Umbilical cord (tissue), 2 donors: ENCODE results near the gene NDUFS7. TPM values are rescaled to one million over a fixed set of nuclear protein-coding genes. Genes with fewer than 3 reads are reported as not detected.

Experiments
- DNase-seq: peaks from one replicate; pipeline ENCODE4 v3.0.0-alpha.2; 2015; ENCODE audit warnings: low spot score
- total RNA-seq: library from RNA; depleted of rRNA; stranded (reverse); fragments of >200 nt; gene quantifications from one replicate; pipeline ENCODE4 v1.2.3, GENCODE V29; 2014; ENCODE audit warnings: low replicate concordance; ENCODE audit not compliant: insufficient read depth

Gene NDUFS7
- total RNA-seq, 1 donor from 2014 or later: 29.1 TPM

GRCh38 chr19:1384478-1385110, 887 bp downstream of the NDUFS7 start:
- DNase-seq: no peak

- no peak for DNase-seq
These were observed 2.1 kb downstream of the NDUFS7 start for GRCh38 chr19:1385816-1386215.

GRCh38 chr19:1386945-1387683, 3.4 kb downstream of the NDUFS7 start:
- no peak for DNase-seq

- no peak for DNase-seq
These were observed 4.3 kb downstream of the NDUFS7 start for GRCh38 chr19:1387684-1388636.

GRCh38 chr19:1388637-1389026, 4.9 kb downstream of the NDUFS7 start:
- no peak for DNase-seq

GRCh38 chr19:1389033-1389940, 5.6 kb downstream of the NDUFS7 start:
- no peak for DNase-seq

GRCh38 chr19:1390890-1391423, 7.2 kb downstream of the NDUFS7 start:
- no peak for DNase-seq

- no peak for DNase-seq
These were observed 8.7 kb downstream of the NDUFS7 start for GRCh38 chr19:1392407-1392806.

- DNase-seq: no peak
These were observed 9.3 kb downstream of the NDUFS7 start for GRCh38 chr19:1392939-1393530.

- DNase-seq: no peak
These were observed 10.1 kb downstream of the NDUFS7 start for GRCh38 chr19:1393841-1394240.

GRCh38 chr19:1394252-1395193, 10.8 kb downstream of the NDUFS7 start:
- DNase-seq: no peak

- DNase-seq: no peak
These were observed 11.7 kb downstream of the NDUFS7 start for GRCh38 chr19:1395194-1396018.

- no peak for DNase-seq
These were observed 12.5 kb downstream of the NDUFS7 start for GRCh38 chr19:1396019-1396767.

- no peak for DNase-seq
These were observed 13.3 kb downstream of the NDUFS7 start for GRCh38 chr19:1396768-1397679.

GRCh38 chr19:1397838-1398237, 14.1 kb downstream of the NDUFS7 start:
- DNase-seq: no peak

GRCh38 chr19:1399079-1399478, 15.4 kb downstream of the NDUFS7 start:
- no peak for DNase-seq

GRCh38 chr19:1399745-1400144, 16.0 kb downstream of the NDUFS7 start:
- DNase-seq: no peak
